H54 (cell line): ENCODE data around the gene SOCS1.

Experiments used
- DNase-seq: peaks from one replicate; pipeline ENCODE4 v3.0.0; 2011; ENCODE audit warnings: low spot score, mixed read lengths; ENCODE audit not compliant: insufficient read length
- FAIRE-seq: peaks from 3 replicates; lab custom pipeline; 2011; peaks lifted over from hg19 to GRCh38; lab: Jason Lieb, UNC
- POLR2A ChIP-seq: IDR thresholded peaks from 2 replicates; pipeline ENCODE4 v1.6.1; 2011; ENCODE audit warnings: low read depth, mild to moderate bottlenecking, low read length

The SOCS1 gene

GRCh38 chr16:11238272-11239202, 17.5 kb downstream of the SOCS1 start:
- DNase-seq (no peak), FAIRE-seq (no peak)
- TF ChIP-seq POLR2A = no peak

DNA sequence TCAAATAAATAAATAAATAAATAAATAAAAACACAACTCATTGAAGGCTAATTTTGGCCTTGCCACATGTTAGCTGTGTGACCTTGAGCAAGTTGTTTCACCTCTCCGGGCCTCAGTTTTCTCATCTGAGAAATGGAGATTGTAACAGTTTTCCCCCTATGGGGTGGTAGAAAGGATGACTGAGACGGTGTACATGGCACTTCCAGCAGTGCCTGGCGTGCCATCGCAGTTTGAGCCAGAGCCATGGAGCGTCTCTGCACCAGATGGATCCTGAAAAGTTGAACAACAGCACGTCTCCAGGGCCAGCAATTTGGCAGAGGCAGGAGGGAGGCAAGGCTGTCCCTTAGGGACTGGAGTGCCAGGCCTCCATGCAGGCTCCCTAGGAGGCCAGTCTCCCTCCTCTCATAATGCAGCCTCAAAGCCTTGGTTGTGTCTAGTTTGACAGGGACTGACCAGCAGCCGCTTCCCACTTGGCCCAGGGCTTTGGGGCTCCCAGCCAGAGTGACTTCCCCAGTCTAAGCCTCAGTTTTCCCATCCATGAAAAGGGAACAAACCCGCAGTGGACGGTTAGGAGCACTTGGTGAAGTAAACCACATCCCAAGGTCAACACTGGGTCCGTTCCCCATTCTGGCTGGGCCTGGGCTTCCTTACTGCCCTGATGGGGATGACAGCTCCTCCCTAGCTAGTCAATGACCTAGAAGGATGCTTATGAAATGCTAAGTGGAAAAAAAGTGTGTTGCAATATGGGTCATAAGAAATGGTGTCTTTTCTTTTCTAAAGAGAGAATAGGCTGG, 19.3 kb downstream of the SOCS1 start:
- DNase-seq = no peak
- no peak for TF ChIP-seq POLR2A
- no peak for FAIRE-seq

DNA sequence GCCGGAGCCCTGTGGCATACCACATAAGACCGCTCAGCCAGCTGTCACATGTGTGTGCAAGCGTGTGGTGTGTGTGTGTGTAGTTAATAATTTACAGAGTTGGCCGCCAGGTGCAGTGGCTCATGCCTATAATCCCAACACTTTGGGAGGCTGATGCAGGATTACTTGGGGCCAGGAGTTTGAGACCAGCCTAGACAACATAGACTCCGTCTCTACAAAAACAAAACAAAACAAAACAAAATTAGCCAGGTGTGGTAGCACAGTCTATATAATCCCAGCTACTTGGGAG, 20.4 kb downstream of the SOCS1 start:
- no peak for TF ChIP-seq POLR2A
- DNase-seq = no peak
- no peak for FAIRE-seq

GRCh38 chr16:11234884-11235702, 20.9 kb downstream of the SOCS1 start:
- TF ChIP-seq POLR2A = no peak
- FAIRE-seq (no peak), DNase-seq (no peak)

- no peak for DNase-seq
- TF ChIP-seq POLR2A = no peak
- no peak for FAIRE-seq
Observed at GRCh38 chr16:11233727-11234376, 22.2 kb downstream of the SOCS1 start.

- FAIRE-seq = no peak
Observed at GRCh38 chr16:11232852-11233726, 22.9 kb downstream of the SOCS1 start.

DNA sequence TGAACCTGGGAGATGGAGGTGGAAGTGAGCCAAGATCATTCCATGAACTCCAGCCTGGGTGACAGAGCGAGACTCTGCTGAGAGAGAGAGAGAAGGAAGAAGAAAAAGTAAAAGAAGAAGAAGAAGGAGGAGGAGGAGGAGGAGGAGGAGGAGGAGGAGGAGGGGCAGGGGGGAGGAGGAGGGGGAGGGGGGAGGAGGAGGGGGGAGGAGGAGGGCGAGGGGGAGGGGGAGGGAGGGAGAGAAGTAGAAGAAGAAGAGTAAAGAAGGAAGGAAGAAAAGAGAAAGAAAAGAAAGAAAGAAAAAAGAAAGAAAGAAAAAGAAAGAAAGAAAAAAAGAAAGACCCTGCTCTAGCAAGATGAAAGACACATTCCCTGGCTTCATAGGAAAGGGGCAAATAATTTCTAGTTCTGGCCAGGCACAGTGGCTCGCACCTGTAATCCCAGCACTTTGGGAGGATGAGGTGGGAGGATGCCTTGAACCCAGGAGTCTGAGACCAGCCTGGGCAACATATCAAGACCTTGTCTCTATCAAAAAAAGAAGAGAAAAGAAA, 23.6 kb downstream of the SOCS1 start:
- TF ChIP-seq POLR2A = no peak
- no peak for FAIRE-seq
- no peak for DNase-seq

More at GRCh38 chr16:11232852-11233726, 22.9 kb downstream of the SOCS1 start:
- no peak for DNase-seq
- no peak for TF ChIP-seq POLR2A

- DNase-seq (no peak), FAIRE-seq (no peak)
- TF ChIP-seq POLR2A = no peak
Observed at GRCh38 chr16:11231367-11231970, 24.5 kb downstream of the SOCS1 start.

- FAIRE-seq (no peak), DNase-seq (no peak)
- TF ChIP-seq POLR2A = no peak
Observed at GRCh38 chr16:11229906-11230305, 26.1 kb downstream of the SOCS1 start.

DNA sequence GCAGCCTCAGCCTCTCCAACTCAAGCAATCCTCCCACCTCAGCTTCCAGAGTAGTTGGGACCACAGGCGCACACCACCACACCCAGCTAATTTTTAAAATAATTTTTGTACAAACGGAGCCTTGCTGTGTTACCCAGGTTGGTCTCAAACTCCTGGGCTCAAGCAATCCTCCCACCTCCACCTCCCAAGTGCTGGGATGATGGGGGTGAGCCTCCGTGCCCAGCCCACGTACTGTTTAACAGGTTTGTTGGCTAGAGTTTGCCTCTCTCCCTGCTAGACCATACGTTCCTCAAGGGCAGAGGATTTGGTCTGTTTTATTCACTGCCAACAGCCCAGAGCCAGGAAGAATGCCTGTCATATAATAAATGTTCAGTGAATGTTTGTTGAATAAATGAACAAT, 26.6 kb downstream of the SOCS1 start:
- FAIRE-seq (no peak), DNase-seq (no peak)
- TF ChIP-seq POLR2A = no peak

DNA sequence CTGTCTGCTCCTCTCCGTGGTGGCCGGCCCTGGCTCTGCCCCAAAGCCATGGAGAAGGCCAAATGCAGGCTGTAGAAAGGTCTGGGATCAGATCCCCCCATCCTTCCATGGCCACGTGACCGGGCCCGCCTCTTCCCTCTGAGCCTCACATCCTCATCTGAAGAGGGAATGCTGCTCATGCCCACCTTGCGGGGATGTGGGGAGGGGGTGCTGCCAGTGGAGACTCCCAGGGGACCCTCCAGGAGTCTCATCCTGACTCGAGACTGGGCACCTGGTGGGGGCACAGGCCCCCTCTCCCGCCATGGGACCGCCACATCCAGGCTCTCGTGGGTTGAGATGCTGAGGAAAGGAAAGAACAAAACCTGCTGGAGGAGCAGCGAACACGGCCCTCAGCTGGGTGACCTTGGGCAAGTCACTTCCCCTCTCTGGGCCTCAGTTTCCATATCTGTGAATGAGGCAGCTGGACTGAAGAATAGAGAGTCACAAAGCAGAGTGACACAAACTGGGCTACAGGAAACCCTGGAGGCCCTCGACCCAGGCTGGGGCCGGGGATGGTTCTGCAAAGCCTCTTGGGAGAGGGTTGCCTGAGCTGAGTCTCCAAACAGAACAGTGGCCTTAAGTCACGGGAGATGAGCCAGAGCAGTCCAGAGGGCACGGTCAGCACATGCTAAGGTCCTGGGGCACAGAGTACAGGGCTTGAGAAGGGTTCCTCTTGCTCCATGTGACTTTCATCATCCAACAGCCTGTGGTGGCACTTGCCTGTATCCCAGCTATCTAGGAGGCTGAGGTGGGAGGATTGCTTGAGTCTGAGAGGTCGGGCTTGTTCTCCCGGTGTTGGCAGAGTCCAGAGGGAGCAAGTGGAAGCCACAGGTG, 30.1 kb downstream of the SOCS1 start:
- FAIRE-seq = no peak
- TF ChIP-seq POLR2A = no peak
- no peak for DNase-seq
